Central memory CD4-positive, alpha-beta T cell (primary cell): ENCODE data around the gene ROBO2.

ENCODE experiments used
- DNase-seq: peaks from one replicate; pipeline ENCODE4 v3.0.0; 2022

The ROBO2 gene

GRCh38 chr3:77122652-77123051, 82.8 kb downstream of the ROBO2 start:
- no peak for DNase-seq

DNA sequence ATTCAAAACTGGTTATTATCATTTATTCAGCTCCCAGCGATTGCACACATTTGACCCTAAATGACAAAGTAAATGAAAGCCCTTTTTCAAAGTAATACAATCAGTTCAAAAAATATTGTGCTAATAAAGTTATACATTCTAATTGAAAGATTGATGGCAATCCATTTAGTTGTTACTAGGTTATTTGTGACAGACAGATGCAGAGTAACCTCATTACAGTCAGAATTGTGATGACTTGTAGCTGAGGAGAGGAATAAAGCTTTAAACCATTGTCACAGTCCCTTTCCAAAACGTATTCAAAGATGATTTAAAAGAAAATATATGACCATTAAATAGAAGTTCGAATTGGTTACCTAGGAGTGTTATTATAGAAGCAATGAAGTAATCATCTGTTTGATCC, 86.1 kb downstream of the ROBO2 start:
- no peak for DNase-seq

DNA sequence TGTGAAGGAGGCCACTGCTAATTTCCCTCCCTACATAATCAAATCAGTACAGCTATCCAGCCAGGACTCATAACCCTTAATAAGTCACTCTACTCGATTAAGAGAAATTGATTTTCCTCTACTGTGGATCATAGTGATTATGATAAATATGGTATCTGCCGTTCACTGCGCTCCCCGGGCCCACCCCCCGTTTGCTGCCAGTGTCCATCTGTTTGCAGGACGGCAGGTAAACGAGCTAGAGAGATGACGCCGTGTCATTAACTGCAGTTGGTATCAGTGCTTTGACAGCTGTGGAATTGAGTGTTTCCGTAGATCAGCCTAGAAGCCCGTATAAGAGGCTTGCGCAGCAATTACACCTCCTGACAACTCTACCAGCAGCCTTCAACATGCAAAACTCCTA, 94.9 kb downstream of the ROBO2 start:
- DNase-seq, result no peak

DNA sequence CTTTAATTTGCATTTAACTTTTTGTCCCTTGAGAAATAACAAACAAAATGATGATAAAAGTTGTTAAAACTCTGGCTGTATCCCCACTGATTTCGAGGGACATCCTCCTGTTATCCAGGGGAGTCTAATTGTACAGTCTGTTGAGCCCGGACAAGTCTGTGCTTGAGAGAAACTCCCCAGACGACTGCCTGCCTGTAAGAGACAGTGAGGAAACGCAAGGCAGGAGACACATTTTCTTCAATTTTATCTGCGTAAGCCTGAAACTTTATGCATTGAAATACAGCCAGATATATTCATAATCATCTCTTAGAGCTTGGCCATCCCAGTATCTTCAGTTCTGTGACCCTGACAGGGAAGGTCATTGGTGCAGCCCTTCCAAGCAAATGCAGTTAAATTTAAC, 97.7 kb downstream of the ROBO2 start:
- DNase-seq, result no peak

GRCh38 chr3:77139624-77140023, 99.7 kb downstream of the ROBO2 start:
- no peak for DNase-seq

- no peak for DNase-seq
Measured at GRCh38 chr3:77141423-77141822, 101.5 kb downstream of the ROBO2 start.

DNA sequence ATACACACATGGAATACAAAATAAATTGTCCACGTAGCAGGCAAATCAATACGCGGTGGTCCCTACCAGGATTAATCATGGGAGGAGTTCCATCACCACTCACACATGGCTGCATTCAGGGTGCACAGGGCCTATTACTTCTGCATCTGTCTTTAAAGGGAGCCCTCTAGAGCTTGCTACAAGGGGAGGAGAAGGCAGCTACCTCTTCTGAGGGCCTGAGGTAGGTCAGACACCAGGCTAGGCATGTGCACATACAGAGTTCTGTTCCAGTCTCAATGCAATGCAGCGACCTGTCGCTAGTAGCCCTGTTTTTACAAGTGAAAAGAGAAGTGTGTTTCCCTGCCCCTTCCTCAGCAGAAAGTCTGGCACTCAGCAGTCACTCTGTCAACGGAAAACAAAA, 102.7 kb downstream of the ROBO2 start:
- DNase-seq, result no peak

GRCh38 chr3:77146004-77146403, 106.1 kb downstream of the ROBO2 start:
- no peak for DNase-seq

DNA sequence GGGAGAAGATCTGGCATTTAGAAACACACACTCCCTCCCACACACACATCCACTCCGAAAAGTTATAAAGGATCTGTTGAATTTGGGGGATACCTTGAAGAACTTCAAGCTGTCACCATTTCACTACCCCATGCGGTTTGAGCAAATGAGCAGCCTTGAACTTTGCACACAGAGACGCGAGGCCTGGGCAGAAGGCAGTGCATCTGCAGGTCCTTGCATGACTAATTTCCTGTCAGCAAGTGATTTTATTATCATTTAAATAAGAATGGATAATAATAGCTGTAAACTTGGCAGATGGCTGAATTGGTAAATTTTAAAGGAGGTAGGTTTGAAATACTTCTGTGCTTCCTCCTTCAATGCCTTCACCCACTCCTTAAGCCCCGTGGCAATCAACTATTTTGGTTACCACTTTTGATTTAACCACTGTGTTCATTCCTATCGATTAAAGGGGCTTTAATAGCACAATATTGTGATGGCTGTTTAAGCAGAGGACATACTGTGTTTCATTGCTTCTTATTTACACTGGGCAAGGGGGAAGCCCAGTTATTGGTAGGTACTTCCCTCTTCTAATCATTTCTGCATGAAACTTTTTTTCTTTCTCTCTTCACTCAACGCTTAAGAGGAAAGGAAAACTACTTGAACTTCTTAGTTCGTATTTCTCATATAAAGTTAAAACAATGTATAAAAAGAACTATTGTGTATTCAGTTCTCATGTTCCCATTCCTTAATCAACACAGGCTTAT, 108.1 kb downstream of the ROBO2 start:
- no peak for DNase-seq

GRCh38 chr3:77149382-77149781, 109.5 kb downstream of the ROBO2 start:
- no peak for DNase-seq

GRCh38 chr3:77150028-77150427, 110.1 kb downstream of the ROBO2 start:
- no peak for DNase-seq

DNA sequence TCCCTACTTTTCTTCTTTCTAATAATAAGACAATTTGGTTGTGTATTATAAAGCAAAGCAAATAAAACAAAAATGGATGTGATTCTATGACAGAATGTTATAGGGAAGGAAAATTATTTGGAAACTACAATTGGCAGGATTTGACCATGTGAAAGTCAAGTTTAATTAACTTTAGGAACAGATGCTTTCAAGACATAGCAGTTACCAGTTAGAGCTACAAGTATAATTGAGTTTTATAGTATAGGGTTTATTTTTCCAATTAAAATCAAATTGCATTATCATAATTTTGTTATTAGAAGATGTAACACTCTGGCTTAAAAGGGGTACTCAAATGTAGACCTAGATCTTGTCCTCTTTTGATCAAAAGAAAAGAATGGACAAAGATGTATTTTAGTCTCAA, 110.9 kb downstream of the ROBO2 start:
- no peak for DNase-seq

- no peak for DNase-seq
Measured at GRCh38 chr3:77158730-77159581, 119.1 kb downstream of the ROBO2 start.

DNA sequence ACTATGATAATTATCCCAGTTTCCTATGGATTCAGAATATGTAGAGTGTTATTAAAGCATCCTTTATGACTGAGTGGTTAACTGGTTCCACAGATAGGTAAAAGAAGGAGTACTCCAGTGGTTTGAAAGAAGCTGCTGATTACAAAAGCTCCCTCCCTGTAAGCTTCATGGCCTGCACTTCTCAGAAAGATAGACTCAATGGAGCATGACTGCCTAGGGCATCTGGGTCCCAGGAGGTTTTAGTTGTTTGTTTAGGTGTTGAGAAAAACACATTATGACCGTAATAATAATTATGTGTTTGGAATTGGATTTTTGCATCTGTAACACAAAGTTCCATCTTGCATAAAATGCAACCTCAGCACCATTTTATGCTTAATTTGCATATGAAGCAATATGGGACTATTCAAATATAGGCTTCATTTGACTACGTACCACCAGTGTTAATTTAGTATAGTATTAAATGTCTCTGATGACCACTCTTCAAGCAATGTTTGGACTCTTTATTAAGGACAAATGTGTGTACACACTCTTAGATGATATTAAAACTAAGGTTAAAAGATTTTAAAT, 121.1 kb downstream of the ROBO2 start:
- DNase-seq, result no peak

DNA sequence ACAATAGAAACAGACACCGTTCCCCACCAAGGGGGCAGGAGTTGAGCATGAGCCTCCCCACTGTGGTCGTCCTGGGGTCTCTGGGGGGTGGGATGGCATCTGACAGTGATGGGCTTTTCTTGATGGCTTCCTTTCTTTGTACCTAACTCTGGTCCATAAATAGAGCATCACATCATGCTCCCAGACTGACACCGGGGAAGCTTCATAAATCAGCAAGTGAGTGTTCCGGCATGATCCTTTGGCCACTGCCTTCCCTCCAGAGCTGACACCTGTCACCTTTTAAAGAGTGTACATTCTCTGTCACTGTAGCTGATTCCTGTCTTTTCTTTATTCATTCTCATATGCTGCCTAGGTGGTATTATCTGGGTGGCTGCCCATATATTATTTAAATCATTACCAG, 129.9 kb downstream of the ROBO2 start:
- no peak for DNase-seq

- no peak for DNase-seq
Measured at GRCh38 chr3:77171026-77171425, 131.1 kb downstream of the ROBO2 start.

DNA sequence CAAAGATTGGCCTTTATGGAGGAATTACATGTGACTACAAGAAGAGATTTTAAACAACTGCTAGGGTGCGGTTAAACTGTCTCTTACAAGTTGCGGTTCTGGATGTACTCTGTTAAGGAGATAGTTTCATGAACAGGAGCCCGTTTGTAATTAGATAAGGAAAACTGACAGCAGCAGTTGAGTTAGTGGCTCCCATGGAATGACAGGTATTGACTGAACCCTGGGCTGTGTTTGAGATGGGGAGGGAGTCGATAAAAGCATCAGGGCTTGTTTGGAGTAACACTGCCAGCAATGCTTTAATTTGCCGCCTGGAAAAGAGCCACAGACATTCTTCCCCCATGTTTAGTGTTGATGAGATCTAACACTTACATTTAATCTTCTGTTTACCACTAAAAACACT, 139.9 kb downstream of the ROBO2 start:
- DNase-seq, result no peak

DNA sequence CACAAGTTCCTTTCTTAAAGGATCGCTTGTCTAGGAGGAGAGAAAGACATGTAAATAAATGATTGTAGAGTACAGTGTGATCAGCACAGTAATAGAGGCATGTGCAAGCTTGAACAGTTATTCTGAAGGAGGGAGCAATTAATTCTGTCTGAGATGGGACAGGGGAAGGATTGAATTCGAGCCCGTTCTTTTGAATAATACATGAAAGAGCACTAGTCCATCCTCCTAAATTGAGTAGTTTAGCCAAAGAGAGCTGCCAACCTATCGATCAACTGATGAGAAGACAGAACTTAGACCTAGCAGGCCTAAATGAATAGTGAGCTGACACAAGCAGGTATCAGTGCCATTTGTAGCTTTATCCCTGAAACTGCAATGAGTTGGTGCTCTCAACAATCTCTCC, 142.4 kb downstream of the ROBO2 start:
- no peak for DNase-seq

DNA sequence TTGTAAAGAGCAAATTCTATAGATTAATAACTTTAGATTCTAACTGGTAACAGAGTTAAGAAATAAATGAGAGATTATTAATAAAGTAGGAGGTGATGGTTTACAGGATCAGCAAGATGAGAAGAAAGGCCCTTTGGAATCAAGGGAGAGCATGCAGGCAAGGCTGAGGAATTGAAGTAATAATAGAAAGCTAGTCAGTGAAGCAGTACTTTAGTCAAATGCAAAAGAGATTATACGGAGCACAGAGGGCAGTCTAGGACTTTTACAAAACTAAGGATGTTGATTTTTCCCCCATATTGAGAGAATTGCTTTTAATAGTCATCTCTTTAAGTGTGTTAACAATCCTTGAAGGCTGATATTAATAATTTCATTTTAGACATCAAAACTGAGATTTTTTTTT, 146.4 kb downstream of the ROBO2 start:
- no peak for DNase-seq

GRCh38 chr3:77186728-77187127, 146.8 kb downstream of the ROBO2 start:
- no peak for DNase-seq

DNA sequence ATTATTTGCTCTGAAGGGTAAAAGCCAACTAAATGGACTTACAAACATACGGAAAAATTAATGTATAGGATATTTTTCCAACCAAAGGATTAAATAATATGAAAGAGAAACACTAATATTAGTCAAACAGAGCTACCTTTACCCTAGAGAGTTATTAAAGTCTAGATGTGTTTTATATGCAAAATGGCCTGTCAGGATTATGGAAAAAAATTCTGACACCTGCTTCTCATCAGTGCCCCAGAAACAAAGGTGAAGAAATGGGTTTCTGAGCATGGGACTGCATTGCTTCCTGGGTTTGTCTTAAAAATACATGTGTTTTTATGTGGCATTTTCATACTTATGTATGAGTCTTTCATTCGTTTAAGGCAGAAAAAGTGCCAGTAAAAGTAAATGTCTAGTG, 148.3 kb downstream of the ROBO2 start:
- DNase-seq, result no peak

GRCh38 chr3:77189258-77189657, 149.4 kb downstream of the ROBO2 start:
- DNase-seq, result no peak

DNA sequence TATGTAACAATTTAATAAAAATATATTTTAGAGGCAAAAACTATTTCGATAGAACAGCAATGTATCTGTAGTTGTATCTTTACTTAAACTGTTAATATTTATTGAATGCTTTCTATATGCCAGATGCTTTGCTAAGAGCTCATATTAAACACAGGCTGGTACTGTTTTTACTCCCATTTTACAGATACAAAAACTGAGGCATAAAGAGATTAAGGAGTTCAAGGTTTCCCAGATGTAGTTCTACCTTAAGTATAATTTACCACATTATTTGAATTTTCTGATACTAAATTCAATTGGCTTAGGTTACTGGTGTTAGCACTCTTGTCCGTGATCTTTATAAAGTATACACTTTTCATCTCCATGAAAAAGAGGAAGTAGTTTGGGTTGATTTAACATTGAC, 149.8 kb downstream of the ROBO2 start:
- DNase-seq, result no peak

DNA sequence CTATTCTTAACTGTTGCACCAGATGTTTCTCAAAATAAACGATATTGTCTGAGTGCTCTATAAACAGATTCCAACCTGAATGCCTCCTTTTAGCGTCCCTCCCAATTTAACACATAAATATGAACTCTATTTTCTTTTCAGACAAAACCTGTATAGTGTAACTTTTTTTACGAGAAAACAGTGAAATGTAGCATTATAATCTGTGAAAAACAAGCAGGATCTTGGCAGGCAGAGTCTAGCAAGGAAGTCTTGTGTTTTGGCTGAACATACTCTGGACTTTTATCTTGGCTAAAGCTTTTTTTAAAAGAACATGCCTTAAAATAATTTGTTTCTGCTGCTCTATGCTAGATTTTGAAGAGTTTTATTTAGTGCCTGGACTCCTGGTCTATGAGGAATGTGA, 150.5 kb downstream of the ROBO2 start:
- no peak for DNase-seq
